ENCODE data around the gene LMAN1L.

Gene LMAN1L

GRCh38 chr15:74786551-74787165 lies 26.0 kb upstream of the LMAN1L start:
- H3K36me3 Mint-ChIP-seq (ENCODE audit: low read depth), result peaks cover 64% of the 10 kb centered on the region
- peak overlapping the region; percentile 93 for H3K4me3 Mint-ChIP-seq
- H3K9me3 Mint-ChIP-seq, result no peaks in the 10 kb centered on the region
- peaks cover 49% of the 10 kb centered on the region for H3K4me1 Mint-ChIP-seq (ENCODE audit: low read depth)
- peak overlapping the region; percentile 99 for H3K27ac Mint-ChIP-seq
- H3K27me3 Mint-ChIP-seq (ENCODE audit: low read depth), result no peaks in the 10 kb centered on the region

DNA sequence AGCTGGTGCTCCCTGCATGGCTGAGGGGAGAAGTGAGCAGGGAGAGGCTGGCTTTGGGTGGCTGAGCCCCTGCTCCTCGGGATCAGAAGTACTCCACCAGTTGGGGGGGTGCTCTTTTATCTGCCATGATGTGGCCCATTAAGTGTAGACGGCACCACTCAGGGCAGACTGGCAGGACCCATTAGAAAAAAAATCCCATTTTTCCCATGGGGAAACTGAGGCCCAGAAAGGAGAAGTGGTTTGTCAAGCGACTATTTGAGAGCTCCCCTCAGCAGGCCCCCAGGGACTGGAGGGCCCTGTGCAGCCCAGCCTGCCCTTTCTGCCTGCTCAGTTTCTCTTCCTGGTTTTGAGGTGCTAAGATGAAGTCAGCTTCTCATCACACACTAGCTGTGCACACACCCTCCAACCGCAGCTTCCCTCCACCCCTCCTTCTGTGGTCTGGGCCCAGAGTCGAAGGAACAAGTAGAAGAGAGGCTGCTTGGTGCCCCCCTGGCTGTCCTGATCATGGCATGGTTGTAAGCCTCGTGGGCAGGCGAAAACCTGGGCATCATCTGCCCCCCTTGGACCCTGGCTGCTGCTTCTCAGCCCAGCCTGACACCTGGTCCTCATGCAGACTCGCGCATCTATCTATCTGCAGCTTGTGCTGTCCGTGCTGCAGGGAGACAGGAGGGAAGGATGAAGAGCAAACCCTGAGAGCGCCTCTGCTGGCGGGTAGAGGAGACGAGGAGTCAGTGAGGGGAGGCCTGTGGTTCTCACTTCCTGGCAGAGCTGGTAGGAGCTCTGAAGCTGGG lies 25.2 kb upstream of the LMAN1L start:
- Mint-ChIP-seq H3K27me3 (ENCODE audit: low read depth) (no peaks in the 10 kb centered on the region), H3K4me3 (peak overlapping the region; percentile 93), H3K36me3 (ENCODE audit: low read depth) (peaks cover 69% of the 10 kb centered on the region), H3K4me1 (ENCODE audit: low read depth) (peaks cover 56% of the 10 kb centered on the region), H3K27ac (peak overlapping the region; percentile 99), H3K9me3 (no peaks in the 10 kb centered on the region)

- H3K4me1 Mint-ChIP-seq (ENCODE audit: low read depth), result peaks cover 59% of the 10 kb centered on the region
- peak overlapping the region; percentile 93 for H3K4me3 Mint-ChIP-seq
- no peaks in the 10 kb centered on the region for H3K9me3 Mint-ChIP-seq
- peaks cover 64% of the 10 kb centered on the region for H3K36me3 Mint-ChIP-seq (ENCODE audit: low read depth)
- H3K27me3 Mint-ChIP-seq (ENCODE audit: low read depth), result no peaks in the 10 kb centered on the region
- peak overlapping the region; percentile 99 for H3K27ac Mint-ChIP-seq
Measured at GRCh38 chr15:74788042-74788682, 24.5 kb upstream of the LMAN1L start.

GRCh38 chr15:74788683-74789151 lies 23.9 kb upstream of the LMAN1L start:
- peak overlapping the region; percentile 93 for H3K4me3 Mint-ChIP-seq
- H3K4me1 Mint-ChIP-seq (ENCODE audit: low read depth), result peaks cover 64% of the 10 kb centered on the region
- H3K27me3 Mint-ChIP-seq (ENCODE audit: low read depth), result no peaks in the 10 kb centered on the region
- H3K36me3 Mint-ChIP-seq (ENCODE audit: low read depth), result peaks cover 58% of the 10 kb centered on the region
- peak overlapping the region; percentile 99 for H3K27ac Mint-ChIP-seq
- H3K9me3 Mint-ChIP-seq, result no peaks in the 10 kb centered on the region

- H3K27ac Mint-ChIP-seq, result peak overlapping the region; percentile 99
- H3K4me1 Mint-ChIP-seq (ENCODE audit: low read depth), result peaks cover 66% of the 10 kb centered on the region
- no peaks in the 10 kb centered on the region for H3K9me3 Mint-ChIP-seq
- peak overlapping the region; percentile 93 for H3K4me3 Mint-ChIP-seq
- peaks cover 56% of the 10 kb centered on the region for H3K36me3 Mint-ChIP-seq (ENCODE audit: low read depth)
- H3K27me3 Mint-ChIP-seq (ENCODE audit: low read depth), result no peaks in the 10 kb centered on the region
Measured at GRCh38 chr15:74789171-74789631, 23.4 kb upstream of the LMAN1L start.

DNA sequence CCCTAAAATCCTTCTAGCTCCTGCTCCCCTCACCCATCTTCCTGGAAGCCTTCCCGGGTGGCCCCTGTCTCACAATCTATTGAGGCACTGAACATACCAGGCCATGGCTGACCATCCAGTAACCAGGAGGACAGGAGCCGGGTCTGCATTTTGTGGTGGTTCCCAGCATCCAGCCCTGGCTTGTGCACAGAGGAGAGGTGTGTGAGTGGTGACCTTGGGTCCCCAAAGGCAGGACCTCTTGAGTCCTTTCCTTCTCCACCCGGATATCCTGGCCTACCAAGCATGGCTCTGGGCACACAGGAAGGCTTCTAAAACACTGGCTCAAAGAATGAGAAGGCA lies 22.9 kb upstream of the LMAN1L start:
- Mint-ChIP-seq H3K27ac (peak overlapping the region; percentile 99), H3K4me3 (peak overlapping the region; percentile 93), H3K36me3 (ENCODE audit: low read depth) (peaks cover 54% of the 10 kb centered on the region), H3K27me3 (ENCODE audit: low read depth) (no peaks in the 10 kb centered on the region), H3K9me3 (no peaks in the 10 kb centered on the region), H3K4me1 (ENCODE audit: low read depth) (peaks cover 69% of the 10 kb centered on the region)

DNA sequence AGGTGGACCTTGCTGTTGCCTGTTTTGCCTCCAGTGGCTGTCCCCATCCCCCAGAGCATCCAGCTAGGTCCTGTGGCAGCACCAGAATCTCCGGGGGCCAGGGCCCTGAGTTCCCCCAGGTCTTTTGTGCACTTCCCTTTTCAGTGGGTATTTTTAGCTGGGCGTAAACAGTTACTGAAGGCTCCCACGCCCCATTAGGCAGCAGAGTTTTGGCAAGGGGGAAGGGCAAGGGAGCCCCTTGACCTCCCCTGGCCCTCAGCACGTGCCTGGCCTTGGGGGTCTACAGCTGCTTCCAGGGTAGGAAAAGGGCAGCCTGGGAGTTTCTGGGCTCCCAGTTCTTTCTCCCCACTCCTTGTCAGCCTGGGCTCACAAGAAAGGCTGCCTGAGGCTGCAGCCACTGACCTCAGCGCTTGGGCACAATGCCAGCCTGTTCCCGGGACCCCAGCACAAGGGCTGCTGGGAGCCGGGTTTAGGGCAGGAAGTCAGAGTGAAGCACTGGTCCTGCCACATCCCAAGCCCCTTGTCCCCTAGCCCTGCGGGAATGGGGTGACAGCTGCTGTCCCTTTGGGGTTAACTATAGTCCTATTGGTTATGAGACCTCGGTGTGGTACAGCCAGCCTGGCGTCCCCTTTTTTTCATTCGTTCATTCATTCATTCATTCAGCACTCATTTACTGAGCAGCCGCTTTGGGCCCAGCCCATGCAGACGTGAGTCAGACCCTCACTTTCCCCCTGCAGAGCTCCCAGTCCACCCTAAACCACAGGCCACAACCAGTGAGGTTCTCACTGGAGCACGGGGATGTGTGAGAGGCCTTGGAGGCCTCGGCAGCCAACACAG lies 22.3 kb upstream of the LMAN1L start:
- H3K36me3 Mint-ChIP-seq (ENCODE audit: low read depth), result peaks cover 53% of the 10 kb centered on the region

GRCh38 chr15:74791007-74791406 lies 21.6 kb upstream of the LMAN1L start:
- Mint-ChIP-seq H3K27me3 (ENCODE audit: low read depth) (no peaks in the 10 kb centered on the region), H3K27ac (peak overlapping the region; percentile 83), H3K4me1 (ENCODE audit: low read depth) (peaks cover 73% of the 10 kb centered on the region), H3K4me3 (peak overlapping the region; percentile 93), H3K36me3 (ENCODE audit: low read depth) (peaks cover 51% of the 10 kb centered on the region), H3K9me3 (no peaks in the 10 kb centered on the region)

More for the DNA sequence above, 22.3 kb upstream of the LMAN1L start:
- peak overlapping the region; percentile 93 for H3K4me3 Mint-ChIP-seq
- peak overlapping the region; percentile 99 for H3K27ac Mint-ChIP-seq
- peaks cover 72% of the 10 kb centered on the region for H3K4me1 Mint-ChIP-seq (ENCODE audit: low read depth)
- H3K27me3 Mint-ChIP-seq (ENCODE audit: low read depth), result no peaks in the 10 kb centered on the region
- H3K9me3 Mint-ChIP-seq, result no peaks in the 10 kb centered on the region

DNA sequence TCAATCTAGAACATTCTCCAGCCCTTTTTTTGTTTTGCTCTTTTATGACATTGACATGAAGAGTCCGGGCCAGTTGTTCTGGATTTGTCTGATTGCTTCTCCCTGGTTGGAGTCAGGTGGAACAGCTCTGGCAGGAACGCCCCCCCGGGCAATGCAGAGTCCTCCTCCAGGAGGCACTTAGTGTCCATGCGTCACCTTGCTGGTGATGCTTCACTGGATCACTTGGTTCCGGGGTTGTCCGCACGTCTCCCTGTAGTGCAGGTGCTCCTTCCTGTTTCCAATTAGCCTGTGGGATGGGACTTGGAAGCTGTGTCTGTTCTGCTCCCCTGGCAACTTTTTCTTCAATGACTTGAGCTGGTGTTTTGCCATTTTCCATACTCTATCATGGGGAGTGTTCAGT lies 21.0 kb upstream of the LMAN1L start:
- peak overlapping the region; percentile 83 for H3K27ac Mint-ChIP-seq
- no peaks in the 10 kb centered on the region for H3K9me3 Mint-ChIP-seq
- H3K36me3 Mint-ChIP-seq (ENCODE audit: low read depth), result peaks cover 53% of the 10 kb centered on the region
- H3K4me3 Mint-ChIP-seq, result peak overlapping the region; percentile 68
- H3K27me3 Mint-ChIP-seq (ENCODE audit: low read depth), result no peaks in the 10 kb centered on the region
- H3K4me1 Mint-ChIP-seq (ENCODE audit: low read depth), result peaks cover 77% of the 10 kb centered on the region

GRCh38 chr15:74792227-74793016 lies 20.2 kb upstream of the LMAN1L start:
- Mint-ChIP-seq H3K27me3 (ENCODE audit: low read depth) (no peaks in the 10 kb centered on the region), H3K4me3 (peak overlapping the region; percentile 68), H3K4me1 (ENCODE audit: low read depth) (peaks cover 74% of the 10 kb centered on the region), H3K36me3 (ENCODE audit: low read depth) (peaks cover 50% of the 10 kb centered on the region), H3K9me3 (no peaks in the 10 kb centered on the region), H3K27ac (peak overlapping the region; percentile 83)

- Mint-ChIP-seq H3K27ac (peak overlapping the region; percentile 73), H3K4me3 (peak overlapping the region; percentile 48), H3K27me3 (ENCODE audit: low read depth) (no peaks in the 10 kb centered on the region), H3K36me3 (ENCODE audit: low read depth) (peaks cover 46% of the 10 kb centered on the region), H3K9me3 (no peaks in the 10 kb centered on the region), H3K4me1 (ENCODE audit: low read depth) (peaks cover 74% of the 10 kb centered on the region)
Measured at GRCh38 chr15:74793135-74794028, 19.3 kb upstream of the LMAN1L start.

GRCh38 chr15:74794248-74794969 lies 18.2 kb upstream of the LMAN1L start:
- H3K4me1 Mint-ChIP-seq (ENCODE audit: low read depth), result peaks cover 69% of the 10 kb centered on the region
- peak overlapping the region; percentile 65 for H3K4me3 Mint-ChIP-seq
- H3K27ac Mint-ChIP-seq, result peak overlapping the region; percentile 82
- no peaks in the 10 kb centered on the region for H3K9me3 Mint-ChIP-seq
- peaks cover 44% of the 10 kb centered on the region for H3K36me3 Mint-ChIP-seq (ENCODE audit: low read depth)
- no peaks in the 10 kb centered on the region for H3K27me3 Mint-ChIP-seq (ENCODE audit: low read depth)

All from T-helper 1 cell treated with Interleukin-12 subunit alpha and Interleukin-12 subunit beta and Interleukin-4 antibody, amounts not matched to agents 30 μg/mL and 1 μg/mL, for 36 hours (primary cell).